LNCaP clone FGC (cell line): ENCODE data around the gene GNB1L.

Source experiments
- DNase-seq: peaks from one replicate; pipeline ENCODE4 v3.0.0-alpha.2; 2011; ENCODE audit warnings: low read depth
- H3K4me3 ChIP-seq: 2 replicates; pipeline ENCODE4 v1.5.1; 2011; ENCODE audit warnings: mild to moderate bottlenecking, low read depth, low read length, control low read depth
- CTCF ChIP-seq: IDR thresholded peaks from 2 replicates; pipeline ENCODE4 v1.5.1; 2012; ENCODE audit warnings: mild to moderate bottlenecking; ENCODE audit not compliant: control insufficient read depth, insufficient read depth; ENCODE audit errors: extremely low read depth

Gene GNB1L

GRCh38 chr22:19819911-19820879, 34.5 kb downstream of the GNB1L start:
- no peak for TF ChIP-seq CTCF
- DNase-seq, result no peak

GRCh38 chr22:19819208-19819910, 35.3 kb downstream of the GNB1L start:
- no peak overlapping the region for H3K4me3 ChIP-seq
- no peak for DNase-seq
- TF ChIP-seq CTCF, result no peak

More at GRCh38 chr22:19819911-19820879, 34.5 kb downstream of the GNB1L start:
- no peak overlapping the region for H3K4me3 ChIP-seq

GRCh38 chr22:19818324-19819207, 36.1 kb downstream of the GNB1L start:
- TF ChIP-seq CTCF, result no peak
- no peak for DNase-seq

GRCh38 chr22:19816372-19817119, 38.1 kb downstream of the GNB1L start:
- no peak overlapping the region for H3K4me3 ChIP-seq
- no peak for DNase-seq
- TF ChIP-seq CTCF, result no peak

More at GRCh38 chr22:19818324-19819207, 36.1 kb downstream of the GNB1L start:
- H3K4me3 ChIP-seq, result no peak overlapping the region

GRCh38 chr22:19815823-19816290, 38.8 kb downstream of the GNB1L start:
- no peak overlapping the region for H3K4me3 ChIP-seq
- no peak for DNase-seq
- no peak for TF ChIP-seq CTCF
